HCT116 (cell line): ENCODE results near the gene CLN5. TPM values are rescaled to one million over a fixed set of nuclear protein-coding genes. Genes with fewer than 3 reads are reported as not detected.

Experiments used
- ATAC-seq: fragments of 200-7000 bp; cut with Tn5 transposase; 2 replicates; pipeline ENCODE4 v1.9.1; 2020; ENCODE audit warnings: mild to moderate bottlenecking, moderate library complexity
- BruUV-seq: library from RNA; stranded (reverse); fragments of 400-500 nt; replicated peaks from 2 replicates; lab custom pipeline; 2021; lab: Mats Ljungman, UMichigan
- CTCF ChIA-PET: fragments of 300-600 bp; sonication (Branson Sonifier 250); formaldehyde crosslinking; loops from one replicate; lab custom pipeline; 2021; ENCODE audit warnings: antibody characterized with exemption; lab: Charles Lee
- POLR2A ChIA-PET: fragments of 300-600, 350-600 bp; sonication (Branson Sonifier 250); formaldehyde crosslinking; loops from one replicate; lab custom pipeline; 2021; ENCODE audit warnings: antibody characterized with exemption; lab: Charles Lee
- RAD21 ChIA-PET, 2 experiments: fragments of 300-600 bp; sonication (Branson Sonifier 250); formaldehyde crosslinking; loops; one replicate each; lab custom pipeline; 2023; ENCODE audit warnings: low total read pairs in 2 of 2; ENCODE audit not compliant: uncharacterized antibody in 2 of 2, unreplicated experiment in 2 of 2, low non-redundant PET in 1 of 2; lab: Charles Lee
- DNase-seq: peaks from one replicate; pipeline ENCODE4 v3.0.0-alpha.2; 2010; ENCODE audit warnings: low read depth, low spot score
- H2AFZ ChIP-seq: fragments of 200-600 bp; shearing (Covaris generic), sonication (generic); 2 replicates; pipeline ENCODE4 v1.6.1; 2017; ENCODE audit warnings: low read depth, mixed run types, mixed read lengths, antibody characterized with exemption, low read length; ENCODE audit not compliant: poor library complexity, severe bottlenecking
- H3K27ac ChIP-seq: 2 replicates; pipeline ENCODE4 v1.5.1; 2012; ENCODE audit warnings: low read depth, low read length
- H3K27me3 ChIP-seq: fragments of 200-600 bp; sonication (generic); 2 replicates; pipeline ENCODE4 v1.6.1; 2016; ENCODE audit warnings: mixed run types, low read length, mixed read lengths; ENCODE audit not compliant: insufficient read depth
- H3K36me3 ChIP-seq, 2 experiments: fragments of 200-500 bp in 1 of 2; fragments of 200-600 bp in 1 of 2; sonication (Bioruptor generic) in 1 of 2; sonication (generic) in 1 of 2; 2 replicates each; pipeline versions ENCODE4 v1.5.1 to v1.6.1; 2014 to 2016; ENCODE audit warnings: low read length in 2 of 2, inconsistent platforms in 1 of 2, mixed read lengths in 1 of 2, mixed run types in 1 of 2; ENCODE audit not compliant: insufficient read depth in 2 of 2, control insufficient read depth in 1 of 2
- H3K4me1 ChIP-seq, 2 experiments: fragments of 200-600 bp in 1 of 2; sonication (generic) in 1 of 2; 2 replicates each; pipeline versions ENCODE4 v1.5.1 to v1.6.1; 2012 to 2017; ENCODE audit warnings: low read length in 2 of 2, inconsistent platforms in 1 of 2, mild to moderate bottlenecking in 1 of 2, mixed read lengths in 1 of 2, mixed run types in 1 of 2, moderate library complexity in 1 of 2; ENCODE audit not compliant: insufficient read depth in 2 of 2, control insufficient read depth in 1 of 2
- H3K4me2 ChIP-seq: fragments of 200-600 bp; sonication (generic); 2 replicates; pipeline ENCODE4 v1.6.1; 2017; ENCODE audit warnings: mixed run types, low read length, mixed read lengths
- H3K4me3 ChIP-seq, 2 experiments: fragments of 200-600 bp in 1 of 2; sonication (generic) in 1 of 2; replicated peaks in 1 of 2; 2 replicates each; pipeline ENCODE4 v1.5.1; 2011 to 2016; ENCODE audit warnings: low read length in 2 of 2, control low read depth in 1 of 2, low read depth in 1 of 2, mild to moderate bottlenecking in 1 of 2, mixed read lengths in 1 of 2, mixed run types in 1 of 2
- H3K79me2 ChIP-seq: fragments of 200-600 bp; sonication (generic); 2 replicates; pipeline ENCODE4 v1.6.1; 2017; ENCODE audit warnings: mild to moderate bottlenecking, mixed run types, low read length, moderate library complexity, mixed read lengths; ENCODE audit not compliant: insufficient read depth
- H3K9ac ChIP-seq: fragments of 200-600 bp; sonication (generic); 2 replicates; pipeline ENCODE4 v1.6.1; 2016; ENCODE audit warnings: low read length, mixed read lengths
- H3K9me2 ChIP-seq: fragments of 200-600 bp; sonication (generic), shearing (Covaris generic); 2 replicates; pipeline ENCODE4 v1.6.1; 2017; ENCODE audit warnings: mixed run types, mild to moderate bottlenecking, moderate library complexity; ENCODE audit not compliant: insufficient read depth
- H3K9me3 ChIP-seq, 2 experiments: fragments of 200-500 bp in 1 of 2; fragments of 200-600 bp in 1 of 2; sonication (Bioruptor generic) in 1 of 2; sonication (generic) in 1 of 2; 2 replicates each; pipeline ENCODE4 v1.6.1; 2014 to 2017; ENCODE audit warnings: low read length in 2 of 2, mixed read lengths in 2 of 2, inconsistent platforms in 1 of 2, low read depth in 1 of 2, mild to moderate bottlenecking in 1 of 2, mixed run types in 1 of 2, moderate library complexity in 1 of 2; ENCODE audit not compliant: control insufficient read depth in 1 of 2, insufficient read depth in 1 of 2
- H4K20me1 ChIP-seq: fragments of 200-600 bp; sonication (generic), shearing (Covaris generic); 2 replicates; pipeline ENCODE4 v1.6.1; 2017; ENCODE audit warnings: mixed run types, mild to moderate bottlenecking, moderate library complexity; ENCODE audit not compliant: insufficient read depth
- ATF3 ChIP-seq: IDR thresholded peaks from 2 replicates; pipeline ENCODE4 v1.6.1; 2012
- EGR1 ChIP-seq: IDR thresholded peaks from 2 replicates; pipeline ENCODE4 v1.6.1; 2012; ENCODE audit warnings: low read depth
- EZH2phosphoT487 ChIP-seq: fragments of 200-600 bp; IDR thresholded peaks from 2 replicates; pipeline ENCODE4 v1.6.1; 2018; ENCODE audit warnings: antibody characterized with exemption, borderline replicate concordance
- FOSL1 ChIP-seq: IDR thresholded peaks from 2 replicates; pipeline ENCODE4 v1.6.1; 2012; ENCODE audit warnings: low read depth
- JUND ChIP-seq: IDR thresholded peaks from 2 replicates; pipeline ENCODE4 v1.6.1; 2012
- POLR2A ChIP-seq: IDR thresholded peaks from 2 replicates; pipeline ENCODE4 v1.7.0; 2011; ENCODE audit warnings: borderline replicate concordance; ENCODE audit not compliant: insufficient read depth, insufficient read length; ENCODE audit errors: extremely low read depth
- SIN3A ChIP-seq: IDR thresholded peaks from 2 replicates; pipeline ENCODE4 v1.6.1; 2012; ENCODE audit warnings: low read depth
- SP1 ChIP-seq: IDR thresholded peaks from 2 replicates; pipeline ENCODE4 v1.6.1; 2012; ENCODE audit warnings: low read depth
- SRF ChIP-seq: IDR thresholded peaks from 2 replicates; pipeline ENCODE4 v1.6.1; 2012; ENCODE audit warnings: low read depth
- YY1 ChIP-seq: IDR thresholded peaks from 2 replicates; pipeline ENCODE4 v1.6.1; 2011; ENCODE audit warnings: low read length, low read depth, moderate library complexity, mild to moderate bottlenecking; ENCODE audit not compliant: insufficient replicate concordance; ENCODE audit errors: extremely low read depth
- ZFX ChIP-seq: fragments of 450-650 bp; IDR thresholded peaks from 2 replicates; pipeline ENCODE4 v1.6.1; 2017
- intact Hi-C: fragments of 100-400 bp; cut with micrococcal nuclease; formaldehyde crosslinking; loops from 2 replicates; pipeline ENCODE4 v1.10.0; 2022
- total RNA-seq: library from RNA; stranded (reverse); gene quantifications from one replicate; pipeline ENCODE4 v1.2.1, GENCODE V29; 2021; ENCODE audit not compliant: unreplicated experiment
- TF ChIP-seq, protein P1 (sequence below): IDR thresholded peaks from 2 replicates; pipeline ENCODE4 v1.6.1; 2012; ENCODE audit warnings: low read depth

CLN5 gene
- total RNA-seq, 1 experiment from 2014 or later, result 21.4 TPM

DNA sequence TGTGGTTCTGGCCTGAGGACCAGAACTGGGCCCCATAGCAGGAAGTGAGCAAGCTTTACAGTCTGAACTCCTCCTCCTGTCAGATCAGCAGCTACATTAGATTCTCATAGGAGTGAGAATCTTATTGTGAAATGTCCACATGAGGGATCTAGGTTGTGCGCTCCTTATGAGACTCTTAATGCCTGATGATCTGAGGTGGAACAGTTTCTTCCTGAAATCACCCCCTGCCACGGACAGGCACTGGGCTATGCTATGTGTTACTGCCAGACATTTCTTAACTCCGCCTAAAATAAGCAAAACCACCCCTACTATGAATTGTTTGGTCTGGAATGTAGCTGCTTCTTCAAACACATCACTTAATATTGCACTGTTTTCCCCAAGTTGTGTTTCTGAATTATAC is 30.5 kb downstream of the CLN5 start:
- H3K4me1 ChIP-seq, result peaks cover 9 to 14% of the 10 kb centered on the region in 2 experiments; a peak in 3 of 4 replicates
- RAD21 ChIA-PET, result no interaction called here
- intact Hi-C loops, result loop anchor here (10.0 kb wide), 2 partner anchors 302 to 452 kb away; partner anchors contain the start of gene MYCBP2
- no peak overlapping the region for H2AFZ ChIP-seq
- peaks cover 5 to 6% of the 10 kb centered on the region in 2 experiments; a peak in 2 of 4 replicates for H3K36me3 ChIP-seq
- POLR2A ChIA-PET, result no interaction called here
- no peaks in the 10 kb centered on the region for H3K27me3 ChIP-seq
- H3K27ac ChIP-seq, result no peak overlapping the region
- no peak overlapping the region for H3K4me3 ChIP-seq
- peaks cover 14% of the 10 kb centered on the region for H4K20me1 ChIP-seq
- TF ChIP-seq JUND, result no peak
- TF ChIP-seq, protein P1, sequence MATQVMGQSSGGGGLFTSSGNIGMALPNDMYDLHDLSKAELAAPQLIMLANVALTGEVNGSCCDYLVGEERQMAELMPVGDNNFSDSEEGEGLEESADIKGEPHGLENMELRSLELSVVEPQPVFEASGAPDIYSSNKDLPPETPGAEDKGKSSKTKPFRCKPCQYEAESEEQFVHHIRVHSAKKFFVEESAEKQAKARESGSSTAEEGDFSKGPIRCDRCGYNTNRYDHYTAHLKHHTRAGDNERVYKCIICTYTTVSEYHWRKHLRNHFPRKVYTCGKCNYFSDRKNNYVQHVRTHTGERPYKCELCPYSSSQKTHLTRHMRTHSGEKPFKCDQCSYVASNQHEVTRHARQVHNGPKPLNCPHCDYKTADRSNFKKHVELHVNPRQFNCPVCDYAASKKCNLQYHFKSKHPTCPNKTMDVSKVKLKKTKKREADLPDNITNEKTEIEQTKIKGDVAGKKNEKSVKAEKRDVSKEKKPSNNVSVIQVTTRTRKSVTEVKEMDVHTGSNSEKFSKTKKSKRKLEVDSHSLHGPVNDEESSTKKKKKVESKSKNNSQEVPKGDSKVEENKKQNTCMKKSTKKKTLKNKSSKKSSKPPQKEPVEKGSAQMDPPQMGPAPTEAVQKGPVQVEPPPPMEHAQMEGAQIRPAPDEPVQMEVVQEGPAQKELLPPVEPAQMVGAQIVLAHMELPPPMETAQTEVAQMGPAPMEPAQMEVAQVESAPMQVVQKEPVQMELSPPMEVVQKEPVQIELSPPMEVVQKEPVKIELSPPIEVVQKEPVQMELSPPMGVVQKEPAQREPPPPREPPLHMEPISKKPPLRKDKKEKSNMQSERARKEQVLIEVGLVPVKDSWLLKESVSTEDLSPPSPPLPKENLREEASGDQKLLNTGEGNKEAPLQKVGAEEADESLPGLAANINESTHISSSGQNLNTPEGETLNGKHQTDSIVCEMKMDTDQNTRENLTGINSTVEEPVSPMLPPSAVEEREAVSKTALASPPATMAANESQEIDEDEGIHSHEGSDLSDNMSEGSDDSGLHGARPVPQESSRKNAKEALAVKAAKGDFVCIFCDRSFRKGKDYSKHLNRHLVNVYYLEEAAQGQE, result no peak
- no peak for TF ChIP-seq POLR2A
- no peak for TF ChIP-seq SIN3A
- TF ChIP-seq ZFX, result no peak
- no peak for TF ChIP-seq FOSL1
- TF ChIP-seq YY1, result no peak
- TF ChIP-seq EGR1, result no peak
- no peak for TF ChIP-seq SRF
- no peak for TF ChIP-seq EZH2phosphoT487
- no peak for TF ChIP-seq SP1
- TF ChIP-seq ATF3, result no peak
- no peak overlapping the region for H3K9ac ChIP-seq
- H3K4me2 ChIP-seq, result no peak overlapping the region
- peaks cover 81% of the 10 kb centered on the region for H3K79me2 ChIP-seq
- DNase-seq, result no peak
- no peaks in the 10 kb centered on the region for H3K9me2 ChIP-seq
- no peak for ATAC-seq
- BruUV-seq, result no TSS peak
- no peaks in the 10 kb centered on the region for H3K9me3 ChIP-seq
- CTCF ChIA-PET, result no interaction called here
